HUDEP-2 (cell line): ENCODE measurements around the gene P2RY14.

Experiments
- DNase-seq, 76 experiments: peaks; one replicate each; lab custom pipeline; 2025; ENCODE audit not compliant: unreplicated experiment in 76 of 76; lab: John Stamatoyannopoulos, UW

Gene P2RY14

GRCh38 chr3:151278230-151278629 is at the start of gene P2RY14:
Gene P2RY14, minus strand, starts transcription at chr3:151278542. Its CDS starts 64,226 bp downstream, at chr3:151214316.
- DNase-seq = no peak

GRCh38 chr3:151327571-151328198 is 49.3 kb upstream of the P2RY14 start:
- DNase-seq = peak in 1 of 76 experiments; percentile 1

- no peak for DNase-seq
These were observed 44.2 kb upstream of the P2RY14 start for GRCh38 chr3:151322511-151322910.

- no peak for DNase-seq
These were observed 43.2 kb upstream of the P2RY14 start for GRCh38 chr3:151321526-151321925.

GRCh38 chr3:151320131-151320530 is 41.8 kb upstream of the P2RY14 start:
- DNase-seq = no peak

GRCh38 chr3:151319628-151320027 is 41.3 kb upstream of the P2RY14 start:
- DNase-seq = no peak

- no peak for DNase-seq
These were observed 40.6 kb upstream of the P2RY14 start for GRCh38 chr3:151318991-151319390.

GRCh38 chr3:151318313-151318712 is 40.0 kb upstream of the P2RY14 start:
- DNase-seq = no peak

- no peak for DNase-seq
These were observed 38.1 kb upstream of the P2RY14 start, which contains the start of gene GPR87 for GRCh38 chr3:151316267-151316991. Gene GPR87, minus strand, starts transcription at chr3:151316820. Its CDS starts 16,720 bp downstream, at chr3:151300100.

GRCh38 chr3:151315846-151316245 is 37.5 kb upstream of the P2RY14 start:
- DNase-seq = no peak

- no peak for DNase-seq
These were observed 36.8 kb upstream of the P2RY14 start for GRCh38 chr3:151315136-151315535.

GRCh38 chr3:151314593-151314992 is 36.3 kb upstream of the P2RY14 start:
- no peak for DNase-seq

GRCh38 chr3:151314137-151314536 is 35.8 kb upstream of the P2RY14 start:
- DNase-seq = no peak

- no peak for DNase-seq
These were observed 34.6 kb upstream of the P2RY14 start for GRCh38 chr3:151312972-151313371.

GRCh38 chr3:151309566-151309965 is 31.2 kb upstream of the P2RY14 start:
- no peak for DNase-seq

- DNase-seq = no peak
These were observed 29.5 kb upstream of the P2RY14 start for GRCh38 chr3:151307583-151308488.

GRCh38 chr3:151307131-151307530 is 28.8 kb upstream of the P2RY14 start:
- no peak for DNase-seq

GRCh38 chr3:151306168-151306810 is 27.9 kb upstream of the P2RY14 start:
- no peak for DNase-seq

GRCh38 chr3:151305775-151306151 is 27.4 kb upstream of the P2RY14 start:
- DNase-seq = no peak

- DNase-seq = no peak
These were observed 26.9 kb upstream of the P2RY14 start for GRCh38 chr3:151305060-151305774.
